ENCODE measurements around the gene TNS1. TPM values are rescaled to one million over a fixed set of nuclear protein-coding genes. Genes with fewer than 3 reads are reported as not detected.

The TNS1 gene
- total RNA-seq, 2 donors from 2014 or later: 0.65 to 0.93 TPM

GRCh38 chr2:217833439-217833838 lies 169.4 kb downstream of the TNS1 start:
- Mint-ChIP-seq H3K36me3 (ENCODE audit: insufficient read depth in 2 of 2) (no peaks in the 10 kb centered on the region), H3K9me3 (no peaks in the 10 kb centered on the region)

DNA sequence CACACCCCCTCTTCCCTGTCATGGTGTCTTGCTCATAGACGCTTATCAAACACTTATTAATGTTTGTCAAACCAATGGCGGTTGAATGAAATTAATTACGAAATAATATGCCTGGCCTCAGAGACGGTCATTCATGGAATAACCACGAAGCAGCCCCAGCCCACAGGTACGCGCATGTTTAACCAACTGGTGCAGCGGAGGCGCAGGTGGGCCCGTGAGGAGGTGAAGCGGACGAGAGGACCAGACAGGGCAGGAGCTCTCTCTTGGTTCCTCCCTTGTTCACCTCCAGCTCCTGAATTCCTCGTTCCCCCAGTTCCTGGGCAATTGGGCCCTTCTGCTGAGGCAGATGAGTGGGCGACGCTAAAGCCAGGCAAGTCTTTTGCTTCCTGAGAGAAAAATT lies 169.8 kb downstream of the TNS1 start:
- no peak overlapping the region for H3K27ac Mint-ChIP-seq
- DNase-seq (no peak), ATAC-seq (replicated peaks in 1 of 2) (no peak)
- no peaks in the 10 kb centered on the region for H3K9me3 Mint-ChIP-seq
- no peaks in the 10 kb centered on the region for H3K4me1 Mint-ChIP-seq (ENCODE audit: low read depth)
- H3K4me3 Mint-ChIP-seq: no peak overlapping the region
- H3K27me3 Mint-ChIP-seq (ENCODE audit: low read depth): peaks cover 5% of the 10 kb centered on the region
- no peaks in the 10 kb centered on the region for H3K36me3 Mint-ChIP-seq (ENCODE audit: insufficient read depth in 2 of 2)

More at GRCh38 chr2:217833439-217833838, 169.4 kb downstream of the TNS1 start:
- Mint-ChIP-seq H3K4me3 (no peak overlapping the region), H3K4me1 (ENCODE audit: low read depth) (no peaks in the 10 kb centered on the region), H3K27ac (no peak overlapping the region), H3K27me3 (ENCODE audit: low read depth) (peaks cover 5% of the 10 kb centered on the region)
- no peak for DNase-seq
- ATAC-seq (replicated peaks in 1 of 2): no peak

DNA sequence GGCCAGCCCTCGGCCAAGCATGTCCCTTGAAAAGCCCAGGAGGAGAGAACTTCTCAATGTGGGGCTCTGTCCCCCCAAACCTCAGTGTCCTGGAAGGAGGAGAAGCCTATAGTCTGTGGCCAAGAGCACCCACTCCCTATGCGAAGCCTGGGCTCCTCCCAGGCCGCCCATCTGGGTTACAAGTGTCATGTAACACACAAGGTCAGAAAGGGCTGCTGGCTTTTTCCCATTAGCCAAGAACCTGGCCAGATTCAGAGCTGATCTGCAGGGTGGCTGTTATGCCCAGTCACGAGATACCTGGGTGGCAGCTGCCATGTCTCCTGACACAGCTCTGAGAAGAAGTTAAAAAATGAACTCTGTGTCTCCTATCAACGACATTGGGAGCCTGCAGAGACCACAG lies 170.7 kb downstream of the TNS1 start:
- no peaks in the 10 kb centered on the region for H3K9me3 Mint-ChIP-seq
- H3K27ac Mint-ChIP-seq: no peak overlapping the region
- H3K4me3 Mint-ChIP-seq: no peak overlapping the region
- DNase-seq (no peak), ATAC-seq (replicated peaks in 1 of 2) (no peak)
- peaks cover 5% of the 10 kb centered on the region for H3K27me3 Mint-ChIP-seq (ENCODE audit: low read depth)
- no peaks in the 10 kb centered on the region for H3K4me1 Mint-ChIP-seq (ENCODE audit: low read depth)
- H3K36me3 Mint-ChIP-seq (ENCODE audit: insufficient read depth in 2 of 2): no peaks in the 10 kb centered on the region

- H3K9me3 Mint-ChIP-seq: no peaks in the 10 kb centered on the region
- H3K4me3 Mint-ChIP-seq: no peak overlapping the region
- ATAC-seq (replicated peaks in 1 of 2) (no peak), DNase-seq (no peak)
- peaks cover 5% of the 10 kb centered on the region for H3K27me3 Mint-ChIP-seq (ENCODE audit: low read depth)
- no peaks in the 10 kb centered on the region for H3K36me3 Mint-ChIP-seq (ENCODE audit: insufficient read depth in 2 of 2)
- H3K27ac Mint-ChIP-seq: no peak overlapping the region
- H3K4me1 Mint-ChIP-seq (ENCODE audit: low read depth): no peaks in the 10 kb centered on the region
Observed at GRCh38 chr2:217831306-217831705, 171.5 kb downstream of the TNS1 start.

- H3K4me1 Mint-ChIP-seq (ENCODE audit: low read depth): no peaks in the 10 kb centered on the region
- H3K27me3 Mint-ChIP-seq (ENCODE audit: low read depth): peaks cover 5% of the 10 kb centered on the region
- no peak overlapping the region for H3K27ac Mint-ChIP-seq
- no peak overlapping the region for H3K4me3 Mint-ChIP-seq
- no peaks in the 10 kb centered on the region for H3K36me3 Mint-ChIP-seq (ENCODE audit: insufficient read depth in 2 of 2)
- no peaks in the 10 kb centered on the region for H3K9me3 Mint-ChIP-seq
- DNase-seq (no peak), ATAC-seq (replicated peaks in 1 of 2) (no peak)
Observed at GRCh38 chr2:217830807-217831206, 172.0 kb downstream of the TNS1 start.

- Mint-ChIP-seq H3K36me3 (ENCODE audit: insufficient read depth in 2 of 2) (no peaks in the 10 kb centered on the region), H3K4me3 (no peak overlapping the region), H3K9me3 (no peaks in the 10 kb centered on the region), H3K27me3 (ENCODE audit: low read depth) (peaks cover 5% of the 10 kb centered on the region), H3K27ac (no peak overlapping the region), H3K4me1 (ENCODE audit: low read depth) (no peaks in the 10 kb centered on the region)
- no peak for DNase-seq
- ATAC-seq (replicated peaks in 1 of 2): no peak
Observed at GRCh38 chr2:217830061-217830460, 172.7 kb downstream of the TNS1 start.

DNA sequence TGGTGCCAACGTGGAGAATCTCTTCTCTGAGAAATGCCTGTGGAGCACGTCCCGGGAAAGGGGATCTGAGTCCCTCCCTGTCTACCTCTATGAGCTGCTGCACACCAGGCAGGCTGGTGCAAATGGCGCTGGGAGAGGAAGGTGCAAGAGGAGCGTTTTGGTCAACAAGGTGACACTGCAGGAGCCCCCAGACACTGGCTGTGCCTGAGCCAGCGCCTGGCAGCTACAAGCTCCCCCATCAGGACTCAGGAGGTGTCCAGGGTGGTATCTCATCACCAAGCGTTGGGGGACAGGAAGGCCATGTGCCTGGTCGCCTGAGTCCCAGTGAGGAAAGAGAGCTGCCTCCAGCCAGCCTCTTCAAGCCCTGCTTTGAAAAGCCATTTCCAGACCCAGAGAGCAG lies 173.4 kb downstream of the TNS1 start:
- Mint-ChIP-seq H3K27ac (no peak overlapping the region), H3K9me3 (no peaks in the 10 kb centered on the region), H3K27me3 (ENCODE audit: low read depth) (peaks cover 5% of the 10 kb centered on the region), H3K36me3 (ENCODE audit: insufficient read depth in 2 of 2) (no peaks in the 10 kb centered on the region), H3K4me1 (ENCODE audit: low read depth) (no peaks in the 10 kb centered on the region), H3K4me3 (no peak overlapping the region)
- no peak for ATAC-seq (replicated peaks in 1 of 2)
- no peak for DNase-seq

DNA sequence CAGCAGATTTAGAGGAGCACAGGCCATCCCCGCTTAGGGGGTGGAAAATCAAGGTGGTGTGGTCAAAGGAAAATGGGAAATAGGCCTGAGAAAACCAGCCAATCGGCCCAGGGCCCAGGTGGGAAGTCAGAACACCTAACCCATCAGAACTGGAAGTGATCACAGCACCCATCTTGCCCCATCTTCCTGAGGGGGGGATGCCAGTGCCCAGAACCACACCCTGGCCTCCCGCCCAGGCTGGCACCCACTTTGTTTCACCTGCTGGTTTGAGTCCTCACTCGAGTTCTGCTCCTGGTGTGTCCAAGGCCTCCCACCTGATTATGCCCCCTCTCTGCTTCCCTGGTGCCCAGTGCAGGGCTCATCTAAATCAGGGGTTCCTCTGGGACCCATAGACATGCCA lies 174.5 kb downstream of the TNS1 start:
- H3K27ac Mint-ChIP-seq: no peak overlapping the region
- H3K27me3 Mint-ChIP-seq (ENCODE audit: low read depth): peaks cover 5% of the 10 kb centered on the region
- ATAC-seq (replicated peaks in 1 of 2) (no peak), DNase-seq (no peak)
- no peaks in the 10 kb centered on the region for H3K36me3 Mint-ChIP-seq (ENCODE audit: insufficient read depth in 2 of 2)
- no peaks in the 10 kb centered on the region for H3K9me3 Mint-ChIP-seq
- no peak overlapping the region for H3K4me3 Mint-ChIP-seq
- no peaks in the 10 kb centered on the region for H3K4me1 Mint-ChIP-seq (ENCODE audit: low read depth)

GRCh38 chr2:217827430-217828201 lies 175.2 kb downstream of the TNS1 start:
- H3K27me3 Mint-ChIP-seq (ENCODE audit: low read depth): peaks cover 3% of the 10 kb centered on the region
- no peak overlapping the region for H3K4me3 Mint-ChIP-seq
- no peak for DNase-seq
- no peak overlapping the region for H3K27ac Mint-ChIP-seq
- H3K9me3 Mint-ChIP-seq: no peaks in the 10 kb centered on the region
- H3K4me1 Mint-ChIP-seq (ENCODE audit: low read depth): no peaks in the 10 kb centered on the region
- ATAC-seq (replicated peaks in 1 of 2): no peak
- H3K36me3 Mint-ChIP-seq (ENCODE audit: insufficient read depth in 2 of 2): no peaks in the 10 kb centered on the region

DNA sequence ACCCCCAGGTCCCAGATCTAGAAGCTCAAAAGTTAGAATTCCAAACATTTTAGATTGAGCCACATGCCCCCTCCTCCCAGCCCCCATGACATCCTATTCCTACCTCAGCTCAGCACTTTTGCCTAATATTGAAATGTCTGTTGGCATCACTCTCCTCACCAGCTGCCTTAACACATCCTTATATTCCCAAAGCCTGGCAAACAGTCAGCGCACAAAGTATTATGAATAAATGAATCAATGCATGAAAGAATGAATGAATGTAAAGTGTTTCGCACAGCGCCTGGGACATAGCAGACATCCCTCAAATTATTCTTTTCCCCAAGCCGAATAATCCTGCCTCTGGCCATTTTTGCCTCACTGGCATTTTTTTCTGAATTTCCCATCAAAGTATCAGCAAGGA lies 175.8 kb downstream of the TNS1 start:
- H3K27me3 Mint-ChIP-seq (ENCODE audit: low read depth): no peaks in the 10 kb centered on the region
- DNase-seq: no peak
- no peaks in the 10 kb centered on the region for H3K4me1 Mint-ChIP-seq (ENCODE audit: low read depth)
- no peak overlapping the region for H3K4me3 Mint-ChIP-seq
- no peaks in the 10 kb centered on the region for H3K9me3 Mint-ChIP-seq
- H3K27ac Mint-ChIP-seq: no peak overlapping the region
- H3K36me3 Mint-ChIP-seq (ENCODE audit: insufficient read depth in 2 of 2): no peaks in the 10 kb centered on the region
- no peak for ATAC-seq (replicated peaks in 1 of 2)

GRCh38 chr2:217826520-217826919 lies 176.3 kb downstream of the TNS1 start:
- H3K4me1 Mint-ChIP-seq (ENCODE audit: low read depth): no peaks in the 10 kb centered on the region
- H3K9me3 Mint-ChIP-seq: no peaks in the 10 kb centered on the region
- DNase-seq: no peak
- ATAC-seq (replicated peaks in 1 of 2): no peak
- H3K4me3 Mint-ChIP-seq: no peak overlapping the region
- no peak overlapping the region for H3K27ac Mint-ChIP-seq
- H3K36me3 Mint-ChIP-seq (ENCODE audit: insufficient read depth in 2 of 2): no peaks in the 10 kb centered on the region
- H3K27me3 Mint-ChIP-seq (ENCODE audit: low read depth): no peaks in the 10 kb centered on the region

DNA sequence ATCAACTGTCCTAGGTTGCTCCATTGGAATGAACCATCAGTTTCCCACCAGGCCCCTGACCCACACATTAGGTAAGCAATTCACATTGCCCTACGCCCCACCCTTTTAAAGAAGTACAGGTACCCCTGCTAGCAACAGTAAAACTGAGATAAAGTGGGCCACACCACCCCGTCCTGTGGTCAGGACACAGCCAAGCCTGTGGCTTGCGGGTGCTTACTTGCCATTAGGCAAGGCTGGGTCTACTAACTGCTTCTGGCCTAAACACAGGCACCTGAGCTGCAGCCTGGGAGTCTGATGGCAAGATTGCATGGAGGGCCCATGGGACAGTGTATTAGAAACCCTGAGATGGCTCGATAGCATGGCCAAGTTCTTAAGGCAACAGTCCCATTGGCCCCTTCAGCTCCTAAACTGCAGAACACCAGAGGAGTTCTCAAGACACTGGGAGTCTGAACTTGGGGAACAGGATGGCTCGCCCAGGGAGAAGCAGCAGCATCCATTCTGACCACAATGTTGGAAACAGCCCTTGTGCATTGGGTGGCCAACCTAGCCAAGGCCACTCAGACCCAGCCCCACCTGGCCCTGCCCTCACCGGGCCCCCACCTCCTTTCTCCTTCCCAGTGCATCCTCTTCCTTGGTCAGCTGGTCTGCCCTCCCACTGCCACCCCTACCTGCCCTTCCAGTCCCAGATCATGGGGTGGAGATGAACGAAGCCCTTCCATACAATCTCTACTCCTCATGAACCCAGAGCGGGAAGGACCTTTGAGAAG lies 177.1 kb downstream of the TNS1 start:
- Mint-ChIP-seq H3K27ac (no peak overlapping the region), H3K4me1 (ENCODE audit: low read depth) (no peaks in the 10 kb centered on the region), H3K4me3 (no peak overlapping the region), H3K9me3 (no peaks in the 10 kb centered on the region), H3K36me3 (ENCODE audit: insufficient read depth in 2 of 2) (no peaks in the 10 kb centered on the region), H3K27me3 (ENCODE audit: low read depth) (no peaks in the 10 kb centered on the region)
- DNase-seq (no peak), ATAC-seq (replicated peaks in 1 of 2) (no peak)

- no peaks in the 10 kb centered on the region for H3K4me1 Mint-ChIP-seq (ENCODE audit: low read depth)
- no peaks in the 10 kb centered on the region for H3K9me3 Mint-ChIP-seq
- no peaks in the 10 kb centered on the region for H3K36me3 Mint-ChIP-seq (ENCODE audit: insufficient read depth in 2 of 2)
- no peak overlapping the region for H3K4me3 Mint-ChIP-seq
- no peaks in the 10 kb centered on the region for H3K27me3 Mint-ChIP-seq (ENCODE audit: low read depth)
- no peak for ATAC-seq (replicated peaks in 1 of 2)
- DNase-seq: no peak
- no peak overlapping the region for H3K27ac Mint-ChIP-seq
Observed at GRCh38 chr2:217824223-217824622, 178.6 kb downstream of the TNS1 start.

DNA sequence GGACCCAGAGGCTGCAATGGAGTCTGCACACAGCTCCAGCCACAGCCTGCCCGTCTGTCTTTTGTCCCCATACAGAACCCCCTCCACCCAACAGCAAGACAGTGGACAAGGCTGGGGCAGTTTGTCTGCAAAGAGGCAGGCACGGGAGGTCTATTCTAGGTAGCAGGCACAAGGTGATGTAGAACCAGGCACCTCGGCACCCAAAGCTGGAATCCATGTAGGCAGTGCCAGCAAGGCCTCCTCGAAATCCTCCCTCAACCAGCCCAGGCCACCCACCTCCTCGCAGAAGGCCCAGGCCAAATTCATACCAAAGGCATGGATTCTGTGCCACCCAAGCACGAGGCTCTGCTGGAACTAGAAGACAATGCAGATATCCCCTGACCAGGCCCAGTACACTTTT lies 179.2 kb downstream of the TNS1 start:
- Mint-ChIP-seq H3K27ac (no peak overlapping the region), H3K4me3 (no peak overlapping the region), H3K9me3 (no peaks in the 10 kb centered on the region), H3K4me1 (ENCODE audit: low read depth) (no peaks in the 10 kb centered on the region), H3K27me3 (ENCODE audit: low read depth) (no peaks in the 10 kb centered on the region), H3K36me3 (ENCODE audit: insufficient read depth in 2 of 2) (no peaks in the 10 kb centered on the region)
- DNase-seq: no peak
- ATAC-seq (replicated peaks in 1 of 2): no peak
